VCaP (cell line): ENCODE results near the gene PHACTR2.

Experiments used
- H3K27ac ChIP-seq: fragments of 450-650 bp; 2 replicates; pipeline ENCODE4 v1.5.1; 2017
- TF ChIP-seq, protein P1 (sequence below): fragments of 450-650 bp; conservative IDR thresholded peaks from 2 replicates; pipeline ENCODE4 v1.5.1; 2017; ENCODE audit warnings: mild to moderate bottlenecking, moderate library complexity

Gene PHACTR2

DNA sequence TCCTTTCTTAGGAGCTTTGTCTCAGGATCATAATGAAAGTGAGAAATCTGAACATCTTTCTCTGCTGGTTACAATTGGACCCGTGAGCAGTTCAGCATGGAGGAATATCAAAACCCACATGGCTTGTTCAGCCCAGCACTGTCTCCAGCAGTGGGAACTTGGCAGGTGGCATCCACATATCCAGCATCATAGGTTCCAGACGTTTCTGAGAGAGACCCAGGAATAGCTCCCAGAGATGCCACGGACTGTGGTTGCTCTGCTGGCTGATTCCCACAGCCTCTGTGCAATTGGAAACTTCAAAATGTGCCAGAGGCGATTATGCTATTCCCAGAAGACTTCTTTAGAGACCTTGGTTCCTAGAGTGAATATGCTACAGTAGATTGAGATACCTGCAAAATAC is 76.4 kb downstream of the PHACTR2 start:
- H3K27ac ChIP-seq = no peak overlapping the region; the same call in 1 of the 2 replicates
- TF ChIP-seq, protein P1, sequence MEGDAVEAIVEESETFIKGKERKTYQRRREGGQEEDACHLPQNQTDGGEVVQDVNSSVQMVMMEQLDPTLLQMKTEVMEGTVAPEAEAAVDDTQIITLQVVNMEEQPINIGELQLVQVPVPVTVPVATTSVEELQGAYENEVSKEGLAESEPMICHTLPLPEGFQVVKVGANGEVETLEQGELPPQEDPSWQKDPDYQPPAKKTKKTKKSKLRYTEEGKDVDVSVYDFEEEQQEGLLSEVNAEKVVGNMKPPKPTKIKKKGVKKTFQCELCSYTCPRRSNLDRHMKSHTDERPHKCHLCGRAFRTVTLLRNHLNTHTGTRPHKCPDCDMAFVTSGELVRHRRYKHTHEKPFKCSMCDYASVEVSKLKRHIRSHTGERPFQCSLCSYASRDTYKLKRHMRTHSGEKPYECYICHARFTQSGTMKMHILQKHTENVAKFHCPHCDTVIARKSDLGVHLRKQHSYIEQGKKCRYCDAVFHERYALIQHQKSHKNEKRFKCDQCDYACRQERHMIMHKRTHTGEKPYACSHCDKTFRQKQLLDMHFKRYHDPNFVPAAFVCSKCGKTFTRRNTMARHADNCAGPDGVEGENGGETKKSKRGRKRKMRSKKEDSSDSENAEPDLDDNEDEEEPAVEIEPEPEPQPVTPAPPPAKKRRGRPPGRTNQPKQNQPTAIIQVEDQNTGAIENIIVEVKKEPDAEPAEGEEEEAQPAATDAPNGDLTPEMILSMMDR = no peak

GRCh38 chr6:143755301-143755744 is 77.6 kb downstream of the PHACTR2 start:
- TF ChIP-seq, protein P1 = no peak
- peak overlapping the region; percentile 52 for H3K27ac ChIP-seq

GRCh38 chr6:143757346-143757832 is 79.6 kb downstream of the PHACTR2 start:
- TF ChIP-seq, protein P1 = no peak

GRCh38 chr6:143758551-143758950 is 80.8 kb downstream of the PHACTR2 start:
- no peak overlapping the region for H3K27ac ChIP-seq
- TF ChIP-seq, protein P1 = no peak

More at GRCh38 chr6:143757346-143757832, 79.6 kb downstream of the PHACTR2 start:
- H3K27ac ChIP-seq = no peak overlapping the region

DNA sequence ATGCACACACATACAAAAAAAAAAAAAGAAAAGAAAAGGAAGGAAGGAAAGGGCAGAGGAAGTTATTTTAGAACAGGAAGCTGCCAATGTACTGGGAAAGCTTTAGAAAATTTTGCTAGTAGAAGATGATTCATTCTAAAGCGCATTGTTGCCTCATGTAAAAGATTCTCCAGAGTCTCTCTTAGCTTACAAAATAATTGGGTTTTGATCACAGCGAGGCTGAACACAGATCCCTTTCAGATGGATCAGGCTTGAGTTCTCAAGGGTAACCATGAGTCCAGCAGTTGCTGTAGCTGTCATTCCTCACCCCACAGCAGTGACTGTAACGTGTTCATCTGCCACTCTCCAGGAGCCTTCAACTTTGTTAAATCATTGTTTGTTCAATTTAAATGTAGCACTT is 81.9 kb downstream of the PHACTR2 start:
- TF ChIP-seq, protein P1 = no peak
- no peak overlapping the region for H3K27ac ChIP-seq

DNA sequence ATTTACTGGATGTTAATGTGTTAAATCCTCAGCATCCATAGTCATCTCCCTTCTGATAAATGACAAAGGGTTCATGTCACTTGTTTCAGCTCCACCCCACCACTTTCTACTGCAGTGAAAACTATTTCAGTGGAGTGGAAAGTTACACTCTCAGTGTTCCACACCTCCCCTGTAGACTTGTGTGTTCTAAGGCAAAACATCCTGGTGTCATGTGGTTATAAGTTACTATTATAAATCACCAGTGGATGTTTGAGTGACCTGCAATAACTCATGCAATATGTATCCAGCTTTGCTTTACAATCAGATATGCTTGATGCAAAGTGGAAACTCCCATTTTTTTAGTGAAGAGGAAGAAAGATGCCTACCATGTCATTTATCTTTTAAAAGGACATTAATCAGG is 83.3 kb downstream of the PHACTR2 start:
- TF ChIP-seq, protein P1 = no peak
- H3K27ac ChIP-seq = no peak overlapping the region

DNA sequence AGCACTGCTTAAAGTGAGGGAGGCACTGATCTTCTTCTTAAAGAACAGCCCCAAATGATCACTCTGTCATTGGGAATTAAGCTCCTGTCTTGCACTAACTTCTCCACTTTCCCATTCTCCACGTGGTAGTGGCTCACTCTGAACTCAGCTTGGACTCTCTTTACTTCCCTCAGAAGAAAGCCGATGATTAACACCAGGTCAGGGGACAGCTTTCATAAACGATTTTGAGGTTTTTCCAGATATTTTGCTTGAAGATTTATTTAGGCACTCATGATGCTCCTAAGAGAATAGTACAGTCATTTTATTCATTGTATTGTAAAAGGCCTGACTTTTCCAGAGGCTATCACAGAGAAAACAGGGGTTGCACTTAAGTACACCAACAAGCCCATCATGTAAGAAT is 84.4 kb downstream of the PHACTR2 start:
- TF ChIP-seq, protein P1 = no peak
- no peak overlapping the region for H3K27ac ChIP-seq
